IMR-90 (cell line): Measurements from ENCODE around the gene SPRED2. TPM values are rescaled to one million over a fixed set of nuclear protein-coding genes. Genes with fewer than 3 reads are reported as not detected.

ENCODE experiments used
- ATAC-seq: fragments of 200-7000 bp; cut with Tn5 transposase; 2 replicates; pipeline ENCODE4 v1.9.1; 2020; ENCODE audit warnings: low read depth, mild to moderate bottlenecking, moderate library complexity
- BruUV-seq: library from RNA; stranded (reverse); fragments of 400-500 nt; replicated peaks from 2 replicates; lab custom pipeline; 2021; lab: Mats Ljungman, UMichigan
- CTCF ChIA-PET: fragments of 300-600 bp; formaldehyde crosslinking; extraction: SDS; loops from one replicate; lab custom pipeline; 2021; ENCODE audit warnings: antibody characterized with exemption; lab: Yijun Ruan, JAX
- POLR2A ChIA-PET: fragments of 300-600 bp; sonication (Branson Sonifier 250); formaldehyde crosslinking; loops from one replicate; lab custom pipeline; 2022; ENCODE audit warnings: antibody characterized with exemption; ENCODE audit not compliant: unreplicated experiment; lab: Charles Lee
- DNase-seq: peaks from one replicate; pipeline ENCODE4 v3.0.0; 2013
- H2AFZ ChIP-seq: replicated peaks from 2 replicates; pipeline ENCODE3; 2013; ENCODE audit warnings: low read length, mild to moderate bottlenecking; ENCODE audit not compliant: poor library complexity
- H2AK5ac ChIP-seq: 2 replicates; pipeline ENCODE4 v1.6.1; 2013; ENCODE audit warnings: low read depth, low read length, inconsistent platforms
- H2AK9ac ChIP-seq: replicated peaks from 2 replicates; pipeline ENCODE3; 2013; ENCODE audit warnings: mild to moderate bottlenecking, low read depth, low read length, moderate library complexity; ENCODE audit not compliant: poor library complexity
- H2BK120ac ChIP-seq: 2 replicates; pipeline ENCODE4 v1.6.1; 2013; ENCODE audit warnings: low read depth, low read length, inconsistent platforms
- H2BK15ac ChIP-seq: 3 replicates; pipeline ENCODE4 v1.6.1; 2013; ENCODE audit warnings: low read depth, low read length, inconsistent platforms
- H2BK20ac ChIP-seq: 2 replicates; pipeline ENCODE4 v1.6.1; 2013; ENCODE audit warnings: low read depth, mild to moderate bottlenecking, inconsistent platforms, low read length, moderate library complexity
- H2BK5ac ChIP-seq: 2 replicates; pipeline ENCODE4 v1.6.1; 2013; ENCODE audit warnings: mild to moderate bottlenecking, low read depth, low read length, inconsistent platforms; ENCODE audit not compliant: poor library complexity, severe bottlenecking
- H3K14ac ChIP-seq: replicated peaks from 2 replicates; pipeline ENCODE4 v1.6.1; 2013; ENCODE audit warnings: low read depth, low read length, inconsistent platforms
- H3K18ac ChIP-seq: 2 replicates; pipeline ENCODE4 v1.6.1; 2013; ENCODE audit warnings: low read depth, low read length, control low read depth
- H3K23ac ChIP-seq: 2 replicates; pipeline ENCODE4 v1.6.1; 2013; ENCODE audit warnings: low read depth, low read length, inconsistent platforms
- H3K27ac ChIP-seq: 2 replicates; pipeline ENCODE4 v1.5.1; 2013; ENCODE audit warnings: mild to moderate bottlenecking, control low read depth, low read length; ENCODE audit not compliant: insufficient read depth
- H3K27me3 ChIP-seq: 2 replicates; pipeline ENCODE4 v1.6.1; 2013; ENCODE audit warnings: low read length; ENCODE audit not compliant: control insufficient read depth, insufficient read depth
- H3K36me3 ChIP-seq: 2 replicates; pipeline ENCODE4 v1.6.1; 2013; ENCODE audit warnings: low read length, mixed read lengths; ENCODE audit not compliant: control insufficient read depth, insufficient read depth
- H3K4ac ChIP-seq: 2 replicates; pipeline ENCODE4 v1.6.1; 2013; ENCODE audit warnings: low read depth, low read length, inconsistent platforms
- H3K4me1 ChIP-seq: 2 replicates; pipeline ENCODE4 v1.6.1; 2013; ENCODE audit warnings: low read length, mixed read lengths; ENCODE audit not compliant: control insufficient read depth, insufficient read depth
- H3K4me2 ChIP-seq: 2 replicates; pipeline ENCODE4 v1.6.1; 2013; ENCODE audit warnings: low read depth, mild to moderate bottlenecking, control low read depth, low read length, moderate library complexity
- H3K4me3 ChIP-seq: 2 replicates; pipeline ENCODE4 v1.5.1; 2013; ENCODE audit warnings: low read depth, mild to moderate bottlenecking, control low read depth, low read length, moderate library complexity; ENCODE audit not compliant: insufficient read depth
- H3K56ac ChIP-seq: 2 replicates; pipeline ENCODE4 v1.6.1; 2013; ENCODE audit warnings: low read length, inconsistent platforms; ENCODE audit not compliant: insufficient read depth; ENCODE audit errors: extremely low read depth
- H3K79me1 ChIP-seq, 2 experiments: 2 replicates each; pipeline ENCODE4 v1.6.1; 2013; ENCODE audit warnings: low read length in 2 of 2, inconsistent platforms in 1 of 2, low read depth in 1 of 2
- H3K9ac ChIP-seq: 2 replicates; pipeline ENCODE4 v1.6.1; 2013; ENCODE audit warnings: low read depth, low read length, control low read depth
- H3K9me1 ChIP-seq: 2 replicates; pipeline ENCODE4 v1.6.1; 2013; ENCODE audit warnings: low read length, inconsistent platforms; ENCODE audit not compliant: insufficient read depth
- H3K9me3 ChIP-seq: 2 replicates; pipeline ENCODE4 v1.6.1; 2013; ENCODE audit warnings: low read length; ENCODE audit not compliant: control insufficient read depth, insufficient read depth
- H4K20me1 ChIP-seq: 2 replicates; pipeline ENCODE4 v1.6.1; 2013; ENCODE audit warnings: low read length, inconsistent platforms; ENCODE audit not compliant: insufficient read depth
- H4K5ac ChIP-seq: 2 replicates; pipeline ENCODE4 v1.6.1; 2013; ENCODE audit warnings: mild to moderate bottlenecking, low read depth, low read length, control low read depth
- H4K8ac ChIP-seq, 2 experiments: 2 replicates each; pipeline ENCODE4 v1.6.1; 2013; ENCODE audit warnings: low read depth in 2 of 2, low read length in 2 of 2, control low read depth in 1 of 2, inconsistent platforms in 1 of 2
- H4K91ac ChIP-seq: 2 replicates; pipeline ENCODE4 v1.6.1; 2013; ENCODE audit warnings: low read depth, low read length, inconsistent platforms; ENCODE audit not compliant: insufficient read depth
- CEBPB ChIP-seq: IDR thresholded peaks from 2 replicates; pipeline ENCODE4 v1.6.1; 2012; ENCODE audit warnings: low read depth, low read length, improper control_type of control experiment
- CHD1 ChIP-seq: IDR thresholded peaks from 2 replicates; pipeline ENCODE4 v1.6.1; 2012; ENCODE audit warnings: low read depth, low read length, improper control_type of control experiment
- FOS ChIP-seq: fragments of 150-350 bp; IDR thresholded peaks from 2 replicates; pipeline ENCODE4 v1.6.1; 2016; ENCODE audit warnings: low read depth, low read length
- MAFK ChIP-seq: IDR thresholded peaks from 2 replicates; pipeline ENCODE4 v1.6.1; 2012; ENCODE audit warnings: low read depth, low read length, improper control_type of control experiment
- MXI1 ChIP-seq: IDR thresholded peaks from 2 replicates; pipeline ENCODE4 v1.6.1; 2012; ENCODE audit warnings: low read depth, mild to moderate bottlenecking, low read length, moderate library complexity, borderline replicate concordance
- NFE2L2 ChIP-seq: fragments of 150-350 bp; IDR thresholded peaks from 2 replicates; pipeline ENCODE4 v1.6.1; 2016; ENCODE audit warnings: low read depth, mild to moderate bottlenecking, low read length
- POLR2A ChIP-seq: IDR thresholded peaks from 2 replicates; pipeline ENCODE4 v1.6.1; 2012; ENCODE audit warnings: mild to moderate bottlenecking, low read depth, low read length
- RAD21 ChIP-seq: IDR thresholded peaks from 2 replicates; pipeline ENCODE4 v1.6.1; 2012; ENCODE audit warnings: low read length, improper control_type of control experiment
- SMC3 ChIP-seq: fragments of 150-350 bp; IDR thresholded peaks from 2 replicates; pipeline ENCODE4 v1.6.1; 2016; ENCODE audit warnings: low read depth, mild to moderate bottlenecking, antibody characterized with exemption, low read length, moderate library complexity
- WGBS, 2 experiments: methylation state at CpG; one replicate each; pipeline versions ENCODE4 v1.1.5 to v1.1.7; 2013; ENCODE audit warnings: missing lambda C conversion rate in 2 of 2; ENCODE audit not compliant: insufficient read length in 1 of 2; ENCODE audit errors: extremely low coverage in 2 of 2; 5-methylcytosine and 5-hydroxymethylcytosine counted together
- dilution Hi-C: fragments of 300-500 bp; cut with HindIII; formaldehyde crosslinking; loops from one replicate; pipeline ENCODE4 v1.14.3; 2018; ENCODE audit warnings: low sequenced_read_pairs; ENCODE audit not compliant: unreplicated experiment
- in situ Hi-C: fragments of 300-500 bp; cut with MboI; formaldehyde crosslinking; loops from 3 replicates; pipeline ENCODE4 v1.14.3; 2019; ENCODE audit warnings: low sequenced_read_pairs, inconsistent platforms, mixed read lengths
- intact Hi-C: fragments of 100-400 bp; cut with micrococcal nuclease; formaldehyde crosslinking; loops from 2 replicates; pipeline ENCODE4 v1.10.0; 2022
- polyA plus RNA-seq, 3 experiments: library from polyadenylated mRNA; depleted of rRNA; stranded (reverse); fragments of >200 nt; gene quantifications; 2 replicates each; pipeline ENCODE4 v1.2.3, GENCODE V29; 2012; ENCODE audit warnings: low replicate concordance in 1 of 3
- total RNA-seq: library from RNA; depleted of rRNA; stranded (reverse); fragments of >200 nt; gene quantifications from 2 replicates; pipeline ENCODE4 v1.2.3, GENCODE V29; 2012
- TF ChIP-seq, protein P1 (sequence below): fragments of 150-350 bp; IDR thresholded peaks from 2 replicates; pipeline ENCODE4 v1.6.1; 2017; ENCODE audit warnings: mild to moderate bottlenecking, antibody characterized with exemption, low read length, low read depth
- TF ChIP-seq, protein P2 (sequence below): fragments of 150-350 bp; IDR thresholded peaks from 2 replicates; pipeline ENCODE4 v1.6.1; 2016; ENCODE audit warnings: low read depth, mild to moderate bottlenecking, low read length, moderate library complexity, borderline replicate concordance
- TF ChIP-seq, protein P3 (sequence below): conservative IDR thresholded peaks from 2 replicates; pipeline ENCODE4 v1.5.1; 2012; ENCODE audit warnings: mild to moderate bottlenecking, low read depth, low read length, improper control_type of control experiment

Gene SPRED2
- total and polyA plus RNA-seq, 2 of the 4 experiments (the other 2 are of a cell fraction): 4.8 to 18.7 TPM

DNA sequence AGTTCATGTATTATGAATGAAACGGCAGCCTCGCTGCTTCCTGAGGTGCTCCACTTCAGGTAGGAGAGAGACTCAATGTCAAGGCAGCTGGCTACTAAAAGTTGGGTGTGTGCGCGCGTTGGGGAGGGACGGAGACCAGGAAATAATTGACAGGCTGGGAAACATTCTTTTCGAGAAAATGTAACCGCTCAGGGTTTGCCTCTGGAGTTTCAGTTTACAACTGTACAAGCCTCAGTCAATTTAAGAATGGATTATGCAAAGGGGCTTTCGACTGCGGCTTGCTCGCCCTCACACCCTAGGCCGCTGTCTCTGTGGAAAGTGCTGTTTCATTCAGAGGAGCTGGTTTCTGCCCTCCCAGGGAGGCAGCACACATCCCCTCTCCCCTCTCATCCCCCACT lies 4.4 kb upstream of the SPRED2 start:
- peak overlapping the region; percentile 61 for H3K4me2 ChIP-seq
- H2BK5ac ChIP-seq: peak overlapping the region; percentile 61
- H3K9me1 ChIP-seq: no peaks in the 10 kb centered on the region; the same call in 1 of the 2 replicates
- H4K20me1 ChIP-seq: no peaks in the 10 kb centered on the region
- in situ Hi-C loops: loop anchor here (5.0 kb wide), 1 partner anchor 105 kb away; no protein-coding TSS in a partner anchor
- H3K4ac ChIP-seq: peak overlapping the region; percentile 94
- no CpG with 5 or more reads among the region's 12 CpGs for WGBS, 2 experiments
- peak overlapping the region; percentile 4; the same call in 1 of the 2 replicates for H4K5ac ChIP-seq
- H2AK5ac ChIP-seq: no peak overlapping the region
- H3K14ac ChIP-seq: peak overlapping the region; percentile 92
- no peaks in the 10 kb centered on the region for H3K27me3 ChIP-seq
- peak overlapping the region; percentile 14 for H3K18ac ChIP-seq
- H3K4me1 ChIP-seq: peaks cover 5% of the 10 kb centered on the region; the same call in 1 of the 2 replicates
- H2BK20ac ChIP-seq: peak overlapping the region; percentile 11
- peak overlapping the region; percentile 91 for H2AFZ ChIP-seq
- H3K9me3 ChIP-seq: no peaks in the 10 kb centered on the region
- H3K4me3 ChIP-seq: peak overlapping the region; percentile 61
- H3K27ac ChIP-seq: peak overlapping the region; percentile 80
- ChIA-PET POLR2A (no interaction called here), CTCF (no interaction called here)
- peak overlapping the region; percentile 69; the same call in 1 of the 2 replicates for H3K56ac ChIP-seq
- H2BK120ac ChIP-seq: peak overlapping the region; percentile 79
- no peak overlapping the region for H2AK9ac ChIP-seq
- no peak for DNase-seq
- peak overlapping the region; percentile 25; the same call in 2 of the 3 replicates for H2BK15ac ChIP-seq
- peak overlapping the region; percentile 57 for H3K9ac ChIP-seq
- H4K8ac ChIP-seq: peak overlapping the region; percentile 48 to 67
- BruUV-seq: no TSS peak
- H3K79me1 ChIP-seq: peaks cover 0 to 4% of the 10 kb centered on the region in 2 experiments; a peak in 1 of 4 replicates
- peak; percentile 0 for ATAC-seq
- intact Hi-C loops: loop anchor here (1.0 to 10.0 kb wide), 3 partner anchors 116 to 372 kb away; no protein-coding TSS in a partner anchor
- peak overlapping the region; percentile 63 for H3K23ac ChIP-seq
- H4K91ac ChIP-seq: peak overlapping the region; percentile 29
- H3K36me3 ChIP-seq: no peaks in the 10 kb centered on the region
- dilution Hi-C loops: no loop called here
- TF ChIP-seq CHD1 (no peak), SMC3 (no peak), NFE2L2 (no peak), MAFK (no peak), RAD21 (no peak; the same call in 1 of the 2 replicates), CEBPB (no peak), FOS (no peak), POLR2A (no peak), MXI1 (no peak)
- TF ChIP-seq, protein P1, sequence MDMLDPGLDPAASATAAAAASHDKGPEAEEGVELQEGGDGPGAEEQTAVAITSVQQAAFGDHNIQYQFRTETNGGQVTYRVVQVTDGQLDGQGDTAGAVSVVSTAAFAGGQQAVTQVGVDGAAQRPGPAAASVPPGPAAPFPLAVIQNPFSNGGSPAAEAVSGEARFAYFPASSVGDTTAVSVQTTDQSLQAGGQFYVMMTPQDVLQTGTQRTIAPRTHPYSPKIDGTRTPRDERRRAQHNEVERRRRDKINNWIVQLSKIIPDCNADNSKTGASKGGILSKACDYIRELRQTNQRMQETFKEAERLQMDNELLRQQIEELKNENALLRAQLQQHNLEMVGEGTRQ: no peak
- TF ChIP-seq, protein P2, sequence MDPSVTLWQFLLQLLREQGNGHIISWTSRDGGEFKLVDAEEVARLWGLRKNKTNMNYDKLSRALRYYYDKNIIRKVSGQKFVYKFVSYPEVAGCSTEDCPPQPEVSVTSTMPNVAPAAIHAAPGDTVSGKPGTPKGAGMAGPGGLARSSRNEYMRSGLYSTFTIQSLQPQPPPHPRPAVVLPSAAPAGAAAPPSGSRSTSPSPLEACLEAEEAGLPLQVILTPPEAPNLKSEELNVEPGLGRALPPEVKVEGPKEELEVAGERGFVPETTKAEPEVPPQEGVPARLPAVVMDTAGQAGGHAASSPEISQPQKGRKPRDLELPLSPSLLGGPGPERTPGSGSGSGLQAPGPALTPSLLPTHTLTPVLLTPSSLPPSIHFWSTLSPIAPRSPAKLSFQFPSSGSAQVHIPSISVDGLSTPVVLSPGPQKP: no peak
- TF ChIP-seq, protein P3, sequence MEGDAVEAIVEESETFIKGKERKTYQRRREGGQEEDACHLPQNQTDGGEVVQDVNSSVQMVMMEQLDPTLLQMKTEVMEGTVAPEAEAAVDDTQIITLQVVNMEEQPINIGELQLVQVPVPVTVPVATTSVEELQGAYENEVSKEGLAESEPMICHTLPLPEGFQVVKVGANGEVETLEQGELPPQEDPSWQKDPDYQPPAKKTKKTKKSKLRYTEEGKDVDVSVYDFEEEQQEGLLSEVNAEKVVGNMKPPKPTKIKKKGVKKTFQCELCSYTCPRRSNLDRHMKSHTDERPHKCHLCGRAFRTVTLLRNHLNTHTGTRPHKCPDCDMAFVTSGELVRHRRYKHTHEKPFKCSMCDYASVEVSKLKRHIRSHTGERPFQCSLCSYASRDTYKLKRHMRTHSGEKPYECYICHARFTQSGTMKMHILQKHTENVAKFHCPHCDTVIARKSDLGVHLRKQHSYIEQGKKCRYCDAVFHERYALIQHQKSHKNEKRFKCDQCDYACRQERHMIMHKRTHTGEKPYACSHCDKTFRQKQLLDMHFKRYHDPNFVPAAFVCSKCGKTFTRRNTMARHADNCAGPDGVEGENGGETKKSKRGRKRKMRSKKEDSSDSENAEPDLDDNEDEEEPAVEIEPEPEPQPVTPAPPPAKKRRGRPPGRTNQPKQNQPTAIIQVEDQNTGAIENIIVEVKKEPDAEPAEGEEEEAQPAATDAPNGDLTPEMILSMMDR: no peak
